ENCODE measurements around the gene SF3B1.

DNA sequence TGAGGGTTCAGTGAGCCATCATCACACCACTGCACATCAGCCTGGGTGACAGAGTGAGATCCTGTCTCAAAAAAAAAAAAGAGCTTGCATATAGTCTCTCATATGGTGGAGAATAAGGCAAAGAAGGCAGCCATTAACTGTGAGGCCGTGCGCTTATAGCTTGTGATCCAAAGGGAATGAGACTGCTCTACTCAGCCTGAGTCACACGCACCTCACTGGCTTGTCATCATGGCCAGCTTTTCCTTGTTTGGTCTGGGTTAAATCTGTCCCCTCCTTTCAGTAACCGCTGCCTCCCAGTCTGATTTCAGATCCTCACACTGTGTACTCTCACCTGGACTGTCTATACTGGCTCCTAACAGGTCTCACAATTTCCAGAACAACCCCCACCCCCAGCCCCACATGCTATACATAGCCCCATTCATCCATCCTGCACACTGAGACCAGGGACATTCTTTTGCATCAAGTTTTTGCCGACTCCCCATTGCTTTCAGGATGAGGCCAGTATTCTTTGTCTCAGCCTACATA is 88.9 kb downstream of the SF3B1 start:
- TF ChIP-seq, protein P1, sequence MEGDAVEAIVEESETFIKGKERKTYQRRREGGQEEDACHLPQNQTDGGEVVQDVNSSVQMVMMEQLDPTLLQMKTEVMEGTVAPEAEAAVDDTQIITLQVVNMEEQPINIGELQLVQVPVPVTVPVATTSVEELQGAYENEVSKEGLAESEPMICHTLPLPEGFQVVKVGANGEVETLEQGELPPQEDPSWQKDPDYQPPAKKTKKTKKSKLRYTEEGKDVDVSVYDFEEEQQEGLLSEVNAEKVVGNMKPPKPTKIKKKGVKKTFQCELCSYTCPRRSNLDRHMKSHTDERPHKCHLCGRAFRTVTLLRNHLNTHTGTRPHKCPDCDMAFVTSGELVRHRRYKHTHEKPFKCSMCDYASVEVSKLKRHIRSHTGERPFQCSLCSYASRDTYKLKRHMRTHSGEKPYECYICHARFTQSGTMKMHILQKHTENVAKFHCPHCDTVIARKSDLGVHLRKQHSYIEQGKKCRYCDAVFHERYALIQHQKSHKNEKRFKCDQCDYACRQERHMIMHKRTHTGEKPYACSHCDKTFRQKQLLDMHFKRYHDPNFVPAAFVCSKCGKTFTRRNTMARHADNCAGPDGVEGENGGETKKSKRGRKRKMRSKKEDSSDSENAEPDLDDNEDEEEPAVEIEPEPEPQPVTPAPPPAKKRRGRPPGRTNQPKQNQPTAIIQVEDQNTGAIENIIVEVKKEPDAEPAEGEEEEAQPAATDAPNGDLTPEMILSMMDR (IDR thresholded peaks at IDR 0.05; ENCODE audit: borderline replicate concordance, extremely low read depth, low read length, poor library complexity, severe bottlenecking): no peak
- TF ChIP-seq EZH2 (IDR thresholded peaks at IDR 0.05; ENCODE audit: borderline replicate concordance, low read depth, low read length, severe bottlenecking): no peak
